HepG2 (cell line): ENCODE results near the gene PRR5L. TPM values are rescaled to one million over a fixed set of nuclear protein-coding genes. Genes with fewer than 3 reads are reported as not detected.

Experiments used
- ATAC-seq: fragments of 200-7000 bp; cut with Tn5 transposase; 3 replicates; pipeline ENCODE4 v1.9.1; 2020; ENCODE audit warnings: mild to moderate bottlenecking, moderate library complexity
- BruUV-seq: library from RNA; stranded (reverse); fragments of 400-500 nt; replicated peaks from 2 replicates; lab custom pipeline; 2021; lab: Mats Ljungman, UMichigan
- CTCF ChIA-PET: fragments of 300-600 bp; formaldehyde crosslinking; extraction: SDS; loops from one replicate; lab custom pipeline; 2021; ENCODE audit warnings: low total read pairs, inconsistent platforms, low intra/inter-chr PET ratio; lab: Yijun Ruan, JAX
- POLR2A ChIA-PET: fragments of 350-600 bp; sonication (Branson Sonifier 250); formaldehyde crosslinking; loops from one replicate; lab custom pipeline; 2020; ENCODE audit warnings: antibody characterized with exemption, inconsistent platforms; lab: Yijun Ruan, JAX
- DNase-seq: peaks from one replicate; pipeline ENCODE4 v3.0.0-alpha.2; 2015; ENCODE audit warnings: low spot score
- FAIRE-seq: peaks from 3 replicates; lab custom pipeline; 2011; peaks lifted over from hg19 to GRCh38; lab: Jason Lieb, UNC
- H2AFZ ChIP-seq: one replicate; pipeline ENCODE4 v1.6.1; 2011; ENCODE audit warnings: low read length, inconsistent platforms
- H3K27ac ChIP-seq: fragments of 300-600 bp; 3 replicates; pipeline ENCODE4 v1.8.0; 2011; ENCODE audit warnings: mixed run types, mild to moderate bottlenecking, mixed read lengths, low read length, inconsistent platforms; ENCODE audit not compliant: insufficient read depth; ENCODE audit errors: extremely low read length
- H3K27me3 ChIP-seq, 2 experiments: fragments of 200-600 bp in 1 of 2; 2 replicates in 1 of 2; 3 replicates in 1 of 2; pipeline versions ENCODE4 v1.6.0 to v1.8.0; 2011; ENCODE audit warnings: low read length in 2 of 2, mild to moderate bottlenecking in 2 of 2, moderate library complexity in 2 of 2, inconsistent platforms in 1 of 2; ENCODE audit not compliant: insufficient read depth in 2 of 2, control insufficient read depth in 1 of 2
- H3K36me3 ChIP-seq, 2 experiments: fragments of 200-600 bp in 1 of 2; replicated peaks in 1 of 2; 2 replicates in 1 of 2; 3 replicates in 1 of 2; pipeline versions ENCODE4 v1.5.1 to v1.8.0; 2011; ENCODE audit warnings: low read length in 2 of 2, inconsistent platforms in 1 of 2; ENCODE audit not compliant: insufficient read depth in 2 of 2, control insufficient read depth in 1 of 2
- H3K4me1 ChIP-seq: 2 replicates; pipeline ENCODE4 v1.5.1; 2012; ENCODE audit warnings: low read length, inconsistent platforms; ENCODE audit not compliant: insufficient read depth
- H3K4me2 ChIP-seq: 2 replicates; pipeline ENCODE4 v1.6.0; 2011; ENCODE audit warnings: low read depth, low read length, inconsistent platforms
- H3K4me3 ChIP-seq, 3 experiments: fragments of 200-600 bp in 1 of 3; sonication (generic), shearing (Covaris generic) in 1 of 3; replicated peaks in 1 of 3; 2 replicates each; pipeline ENCODE4 v1.5.1; 2011 to 2016; ENCODE audit warnings: low read length in 3 of 3, inconsistent platforms in 2 of 3, low read depth in 2 of 3, mild to moderate bottlenecking in 2 of 3, control low read depth in 1 of 3, mixed read lengths in 1 of 3; ENCODE audit not compliant: insufficient read depth in 1 of 3
- H3K79me2 ChIP-seq: one replicate; pipeline ENCODE4 v1.6.1; 2011; ENCODE audit warnings: low read length, inconsistent platforms; ENCODE audit not compliant: insufficient read depth
- H3K9ac ChIP-seq: 2 replicates; pipeline ENCODE4 v1.6.0; 2011; ENCODE audit warnings: mild to moderate bottlenecking, low read depth, low read length, inconsistent platforms; ENCODE audit not compliant: insufficient read depth
- H3K9me3 ChIP-seq: 2 replicates; pipeline ENCODE4 v1.5.1; 2012; ENCODE audit warnings: mild to moderate bottlenecking, low read length
- H4K20me1 ChIP-seq: 2 replicates; pipeline ENCODE4 v1.6.0; 2011; ENCODE audit warnings: inconsistent platforms, mild to moderate bottlenecking, low read length, moderate library complexity; ENCODE audit not compliant: insufficient read depth
- CC2D1A ChIP-seq: sonication (generic); formaldehyde crosslinking; IDR thresholded peaks from 2 replicates; pipeline ENCODE4 v1.8.1; 2023; ENCODE audit warnings: mild to moderate bottlenecking, missing genetic modification reagents
- ELF1 ChIP-seq: sonication (generic); formaldehyde crosslinking; IDR thresholded peaks from 2 replicates; pipeline ENCODE4 v1.4.0; 2020; ENCODE audit warnings: missing genetic modification reagents
- HDAC1 ChIP-seq: sonication (generic); formaldehyde crosslinking; IDR thresholded peaks from 2 replicates; pipeline ENCODE4 v1.5.1; 2020; ENCODE audit warnings: mild to moderate bottlenecking, missing genetic modification reagents
- HOXA3 ChIP-seq: sonication (generic); formaldehyde crosslinking; IDR thresholded peaks from 2 replicates; pipeline ENCODE4 v1.5.0; 2020; ENCODE audit warnings: missing genetic modification reagents
- IRX3 ChIP-seq: sonication (generic); formaldehyde crosslinking; IDR thresholded peaks from 2 replicates; pipeline ENCODE4 v1.8.1; 2023; ENCODE audit warnings: mild to moderate bottlenecking, low read depth, missing genetic modification reagents, borderline replicate concordance
- KDM6A ChIP-seq: IDR thresholded peaks from 2 replicates; pipeline ENCODE4 v1.6.1; 2016; ENCODE audit warnings: low read depth
- MAFF ChIP-seq: IDR thresholded peaks from 2 replicates; pipeline ENCODE4 v1.6.1; 2011; ENCODE audit warnings: low read depth, low read length, improper control_type of control experiment
- MBNL3 ChIP-seq: fragments of 250-450 bp; sonication (Bioruptor Pico); conservative IDR thresholded peaks from 2 replicates; pipeline ENCODE4 v1.8.0; 2022; ENCODE audit warnings: mild to moderate bottlenecking, inconsistent platforms
- NFKB2 ChIP-seq: sonication (generic); formaldehyde crosslinking; IDR thresholded peaks from 2 replicates; pipeline ENCODE4 v1.4.0; 2020; ENCODE audit warnings: missing genetic modification reagents, borderline replicate concordance
- PCBP1 ChIP-seq: fragments of 200-400 bp; formaldehyde crosslinking; IDR thresholded peaks from 2 replicates; pipeline ENCODE4 v1.6.1; 2017; ENCODE audit warnings: mild to moderate bottlenecking, low read depth, low read length, borderline replicate concordance
- PPARG ChIP-seq: conservative IDR thresholded peaks from 2 replicates; pipeline ENCODE4 v1.6.1; 2016; ENCODE audit warnings: missing biosample characterization, missing genetic modification reagents
- RAD21 ChIP-seq: fragments of 450-650 bp; formaldehyde crosslinking; IDR thresholded peaks from 2 replicates; pipeline ENCODE4 v1.5.0; 2020; ENCODE audit warnings: mild to moderate bottlenecking
- RFXAP ChIP-seq: sonication (generic); formaldehyde crosslinking; IDR thresholded peaks from 2 replicates; pipeline ENCODE4 v1.4.0; 2020; ENCODE audit warnings: missing genetic modification reagents, borderline replicate concordance
- SPEN ChIP-seq: sonication (generic); formaldehyde crosslinking; IDR thresholded peaks from 2 replicates; pipeline ENCODE4 v1.5.1; 2020; ENCODE audit warnings: low read depth, mild to moderate bottlenecking, missing genetic modification reagents
- SRSF1 ChIP-seq: fragments of 200-400 bp; formaldehyde crosslinking; optimal IDR thresholded peaks from 2 replicates; pipeline ENCODE3; 2017; ENCODE audit warnings: mild to moderate bottlenecking, low read depth, low read length, moderate library complexity
- TGIF2 ChIP-seq: IDR thresholded peaks from 2 replicates; pipeline ENCODE4 v1.6.1; 2016; ENCODE audit warnings: control low read depth, missing compliant biosample characterization
- XRCC5 ChIP-seq: fragments of 200-400 bp; formaldehyde crosslinking; optimal IDR thresholded peaks from 2 replicates; pipeline ENCODE3; 2017; ENCODE audit warnings: mild to moderate bottlenecking, low read length
- ZBTB3 ChIP-seq: sonication (generic); formaldehyde crosslinking; IDR thresholded peaks from 2 replicates; pipeline ENCODE4 v1.4.0; 2020; ENCODE audit warnings: low read depth, mild to moderate bottlenecking, moderate library complexity, missing genetic modification reagents, borderline replicate concordance
- ZNF235 ChIP-seq: sonication (generic); formaldehyde crosslinking; IDR thresholded peaks from 2 replicates; pipeline ENCODE4 v1.8.1; 2023; ENCODE audit warnings: mild to moderate bottlenecking, missing genetic modification reagents, borderline replicate concordance
- ZNF296 ChIP-seq: sonication (generic); formaldehyde crosslinking; conservative IDR thresholded peaks from 2 replicates; pipeline ENCODE4 v1.5.0; 2020; ENCODE audit warnings: mild to moderate bottlenecking, missing genetic modification reagents
- ZNF879 ChIP-seq: sonication (generic); formaldehyde crosslinking; IDR thresholded peaks from 2 replicates; pipeline ENCODE4 v1.8.1; 2023; ENCODE audit warnings: missing genetic modification reagents
- WGBS: methylation state at CpG from one replicate; pipeline ENCODE4 v1.1.6; 2017; ENCODE audit warnings: low lambda C conversion rate; 5-methylcytosine and 5-hydroxymethylcytosine counted together
- in situ Hi-C: cut with HindIII; loops from 2 replicates; pipeline ENCODE4 v1.10.0; 2017; ENCODE audit warnings: low pct_unique_long_range_greater_than_20kb; ENCODE audit not compliant: extremely low pct_ligation_motif_present
- intact Hi-C: fragments of 100-400 bp; cut with micrococcal nuclease; formaldehyde crosslinking; loops from one replicate; pipeline ENCODE4 v1.10.0; 2022; ENCODE audit not compliant: unreplicated experiment
- polyA plus RNA-seq, 8 experiments: library from polyadenylated mRNA; depleted of rRNA in 3 of 8; stranded (reverse) in 7 of 8; unstranded in 1 of 8; fragments of >200 nt; fragmentation: Illumina TruSeq in 4 of 8; extraction: Trizol in 4 of 8; gene quantifications; 2 replicates each; pipeline versions ENCODE4 v1.2.1 to v1.2.3, GENCODE V29; 2011 to 2016; ENCODE audit warnings: low read depth in 4 of 8, missing spikeins in 1 of 8, mixed read lengths in 1 of 8; ENCODE audit not compliant: insufficient read depth in 1 of 8
- total RNA-seq, 5 experiments: library from RNA; depleted of rRNA; stranded (reverse); fragments of >200 nt; fragmentation: Illumina TruSeq; extraction: Trizol; gene quantifications; 2 replicates each; pipeline ENCODE4 v1.2.3, GENCODE V29; 2016; ENCODE audit warnings: low read depth in 1 of 5
- TF ChIP-seq, protein P1 (sequence below): sonication (generic); formaldehyde crosslinking; IDR thresholded peaks from 2 replicates; pipeline ENCODE4 v1.5.0; 2020; ENCODE audit warnings: mild to moderate bottlenecking, low read depth, missing genetic modification reagents, borderline replicate concordance
- TF ChIP-seq, protein P2 (sequence below): sonication (generic); formaldehyde crosslinking; IDR thresholded peaks from 2 replicates; pipeline ENCODE4 v1.4.0; 2020; ENCODE audit warnings: missing genetic modification reagents
- TF ChIP-seq, protein P3 (sequence below): sonication (generic); formaldehyde crosslinking; IDR thresholded peaks from 2 replicates; pipeline ENCODE4 v1.9.0; 2021; ENCODE audit warnings: missing genetic modification reagents, mild to moderate bottlenecking, borderline replicate concordance
- TF ChIP-seq, protein P4 (sequence below): IDR thresholded peaks from 2 replicates; pipeline ENCODE4 v1.6.1; 2016; ENCODE audit warnings: low read depth, borderline replicate concordance

Gene PRR5L
- total and polyA plus RNA-seq, 2 of the 13 experiments (the other 11 are each of a cell fraction or from before 2014, with no cell fraction given), result 0.16 TPM; not detected in 1

DNA sequence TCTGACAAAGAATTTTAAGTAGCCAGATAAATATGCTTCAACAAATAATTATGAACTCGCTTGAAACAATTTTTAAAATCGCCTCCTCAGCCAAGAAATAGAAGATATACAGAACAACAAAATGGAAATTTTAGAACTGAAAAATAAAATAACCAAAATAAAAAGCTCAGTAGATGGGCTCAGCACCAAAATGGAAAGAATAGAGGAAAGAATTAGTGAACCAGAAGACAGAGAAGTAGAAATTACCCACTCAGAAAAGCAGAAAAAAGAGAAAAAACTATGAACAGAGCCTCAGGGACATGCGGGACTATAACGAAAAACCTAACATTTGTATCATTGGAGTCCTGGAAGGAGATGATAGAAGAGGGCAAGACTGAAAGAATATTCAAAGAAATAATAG, 14.2 kb upstream of the PRR5L start (continued):
- no peak for TF ChIP-seq TGIF2 (CRISPR knock-in tag)
- TF ChIP-seq CC2D1A (CRISPR knock-in tag), result no peak
- TF ChIP-seq, protein P1, sequence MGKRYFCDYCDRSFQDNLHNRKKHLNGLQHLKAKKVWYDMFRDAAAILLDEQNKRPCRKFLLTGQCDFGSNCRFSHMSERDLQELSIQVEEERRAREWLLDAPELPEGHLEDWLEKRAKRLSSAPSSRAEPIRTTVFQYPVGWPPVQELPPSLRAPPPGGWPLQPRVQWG (CRISPR knock-in tag), result no peak
- TF ChIP-seq, protein P2, sequence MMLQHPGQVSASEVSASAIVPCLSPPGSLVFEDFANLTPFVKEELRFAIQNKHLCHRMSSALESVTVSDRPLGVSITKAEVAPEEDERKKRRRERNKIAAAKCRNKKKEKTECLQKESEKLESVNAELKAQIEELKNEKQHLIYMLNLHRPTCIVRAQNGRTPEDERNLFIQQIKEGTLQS, result no peak
- TF ChIP-seq ELF1 (CRISPR knock-in tag), result no peak
- no peak for TF ChIP-seq KDM6A
- no peak for TF ChIP-seq MBNL3 (CRISPR knock-in tag)
- TF ChIP-seq, all 625 proteins: peak for 0

DNA sequence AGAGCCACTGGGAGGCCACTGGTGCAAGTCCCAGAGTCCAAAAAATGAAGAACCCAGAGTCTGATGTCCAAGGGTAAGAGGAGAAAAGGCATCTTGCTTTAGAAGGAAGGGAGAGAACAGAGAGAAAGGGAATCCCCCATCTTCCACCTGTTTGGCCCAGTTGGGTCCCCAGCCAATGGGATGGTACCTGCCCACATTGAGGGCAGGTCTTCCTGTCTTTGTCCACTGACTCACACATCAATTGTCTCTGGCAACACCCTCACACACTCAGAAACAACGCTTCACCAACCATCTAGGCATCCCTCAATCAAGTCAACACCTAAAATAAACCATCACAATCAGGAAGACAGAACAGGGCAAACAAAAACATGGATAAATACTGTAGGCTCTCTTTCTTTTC, 13.2 kb upstream of the PRR5L start:
- Histone ChIP-seq H3K27me3 (no peaks in the 10 kb centered on the region), H2AFZ (no peak overlapping the region), H4K20me1 (no peaks in the 10 kb centered on the region; the same call in 1 of the 2 replicates), H3K9me3 (no peaks in the 10 kb centered on the region), H3K4me2 (no peak overlapping the region), H3K9ac (no peak overlapping the region), H3K4me3 (no peak overlapping the region), H3K4me1 (peaks cover 3% of the 10 kb centered on the region; the same call in 1 of the 2 replicates), H3K27ac (no peak overlapping the region), H3K36me3 (peaks cover 3% of the 10 kb centered on the region in 2 experiments; a peak in 2 of 5 replicates), H3K79me2 (peaks cover 8% of the 10 kb centered on the region)
- FAIRE-seq (no peak), DNase-seq (no peak), ATAC-seq (no peak)
- ChIA-PET CTCF (no interaction called here), POLR2A (no interaction called here)
- no peak for TF ChIP-seq SPEN (CRISPR knock-in tag)
- no peak for TF ChIP-seq IRX3 (CRISPR knock-in tag)
- no peak for TF ChIP-seq HOXA3 (CRISPR knock-in tag)
- no peak for TF ChIP-seq ZNF879 (CRISPR knock-in tag)
- TF ChIP-seq ZNF235 (CRISPR knock-in tag), result no peak
- no peak for TF ChIP-seq TGIF2 (CRISPR knock-in tag)
- no peak for TF ChIP-seq RAD21
- TF ChIP-seq RFXAP (CRISPR knock-in tag), result no peak
- TF ChIP-seq MAFF, result no peak
- TF ChIP-seq ZBTB3 (CRISPR knock-in tag), result no peak
- TF ChIP-seq, protein P3, sequence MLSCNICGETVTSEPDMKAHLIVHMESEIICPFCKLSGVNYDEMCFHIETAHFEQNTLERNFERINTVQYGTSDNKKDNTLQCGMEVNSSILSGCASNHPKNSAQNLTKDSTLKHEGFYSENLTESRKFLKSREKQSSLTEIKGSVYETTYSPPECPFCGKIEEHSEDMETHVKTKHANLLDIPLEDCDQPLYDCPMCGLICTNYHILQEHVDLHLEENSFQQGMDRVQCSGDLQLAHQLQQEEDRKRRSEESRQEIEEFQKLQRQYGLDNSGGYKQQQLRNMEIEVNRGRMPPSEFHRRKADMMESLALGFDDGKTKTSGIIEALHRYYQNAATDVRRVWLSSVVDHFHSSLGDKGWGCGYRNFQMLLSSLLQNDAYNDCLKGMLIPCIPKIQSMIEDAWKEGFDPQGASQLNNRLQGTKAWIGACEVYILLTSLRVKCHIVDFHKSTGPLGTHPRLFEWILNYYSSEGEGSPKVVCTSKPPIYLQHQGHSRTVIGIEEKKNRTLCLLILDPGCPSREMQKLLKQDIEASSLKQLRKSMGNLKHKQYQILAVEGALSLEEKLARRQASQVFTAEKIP (CRISPR knock-in tag), result no peak
- TF ChIP-seq, protein P4, sequence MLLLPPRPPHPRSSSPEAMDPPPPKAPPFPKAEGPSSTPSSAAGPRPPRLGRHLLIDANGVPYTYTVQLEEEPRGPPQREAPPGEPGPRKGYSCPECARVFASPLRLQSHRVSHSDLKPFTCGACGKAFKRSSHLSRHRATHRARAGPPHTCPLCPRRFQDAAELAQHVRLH, result no peak
- TF ChIP-seq PPARG (CRISPR knock-in tag), result no peak
- no peak for TF ChIP-seq ZNF296 (CRISPR knock-in tag)
- TF ChIP-seq XRCC5, result no peak
- TF ChIP-seq SRSF1, result no peak
- TF ChIP-seq HDAC1 (CRISPR knock-in tag), result no peak
- no peak for TF ChIP-seq PCBP1
- no peak for TF ChIP-seq NFKB2 (CRISPR knock-in tag)
- intact Hi-C loops, result no loop called here
- in situ Hi-C loops, result no loop called here
- BruUV-seq, result no TSS peak
- 100% methylated on average over 1 of the region's 1 CpG for WGBS
